HG03196 (cell line): ENCODE measurements around the gene ZSCAN12.
A peak's percentile ranks its signal among the peaks of the same experiment; 100 is the strongest.

Source experiments
- ATAC-seq: cut with Tn5 transposase; IDR thresholded peaks from one replicate; pipeline ENCODE4 v1.9.1; 2021; ENCODE audit not compliant: unreplicated experiment

The ZSCAN12 gene

DNA sequence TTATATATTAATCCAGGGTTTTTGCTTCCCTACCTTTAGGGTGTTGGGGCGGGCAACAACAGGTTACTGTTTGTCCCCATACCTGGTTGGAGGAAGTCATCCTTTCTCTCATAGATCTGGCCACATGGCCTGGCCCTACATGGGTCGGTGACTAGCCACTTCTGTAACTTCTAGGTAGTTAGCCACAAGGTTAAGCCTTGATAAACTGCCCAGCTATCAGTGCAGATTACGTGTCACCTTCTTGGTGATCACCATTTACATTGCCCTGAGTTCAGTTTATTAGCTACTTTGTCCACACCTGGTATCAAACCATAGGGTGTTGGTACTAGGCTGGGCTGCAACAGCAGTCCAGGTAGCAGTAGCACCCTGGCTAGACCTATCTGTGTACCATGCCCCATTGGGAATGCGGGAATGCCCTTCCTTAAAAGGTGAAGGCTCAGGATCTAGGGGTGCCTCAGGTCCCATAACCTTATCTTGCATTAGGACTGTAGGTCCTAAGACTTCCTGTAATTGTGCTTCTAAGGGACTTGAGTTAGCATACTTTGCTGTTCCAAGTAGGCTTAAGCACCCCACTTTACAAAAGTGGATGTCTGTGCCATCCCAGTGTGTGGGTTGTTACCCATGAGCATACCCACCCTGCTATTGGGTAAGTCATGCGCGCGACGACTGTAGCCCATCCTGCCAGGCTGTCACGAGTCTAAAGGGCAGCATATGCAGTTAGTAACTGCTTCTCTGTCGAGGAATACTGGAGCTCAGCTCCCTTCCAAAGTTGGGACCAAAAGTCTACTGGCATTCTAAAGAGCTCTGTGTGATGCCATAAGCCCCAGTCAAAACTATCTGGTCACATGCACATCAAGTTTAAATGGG lies 44.6 kb downstream of the ZSCAN12 start:
- no peak for ATAC-seq

DNA sequence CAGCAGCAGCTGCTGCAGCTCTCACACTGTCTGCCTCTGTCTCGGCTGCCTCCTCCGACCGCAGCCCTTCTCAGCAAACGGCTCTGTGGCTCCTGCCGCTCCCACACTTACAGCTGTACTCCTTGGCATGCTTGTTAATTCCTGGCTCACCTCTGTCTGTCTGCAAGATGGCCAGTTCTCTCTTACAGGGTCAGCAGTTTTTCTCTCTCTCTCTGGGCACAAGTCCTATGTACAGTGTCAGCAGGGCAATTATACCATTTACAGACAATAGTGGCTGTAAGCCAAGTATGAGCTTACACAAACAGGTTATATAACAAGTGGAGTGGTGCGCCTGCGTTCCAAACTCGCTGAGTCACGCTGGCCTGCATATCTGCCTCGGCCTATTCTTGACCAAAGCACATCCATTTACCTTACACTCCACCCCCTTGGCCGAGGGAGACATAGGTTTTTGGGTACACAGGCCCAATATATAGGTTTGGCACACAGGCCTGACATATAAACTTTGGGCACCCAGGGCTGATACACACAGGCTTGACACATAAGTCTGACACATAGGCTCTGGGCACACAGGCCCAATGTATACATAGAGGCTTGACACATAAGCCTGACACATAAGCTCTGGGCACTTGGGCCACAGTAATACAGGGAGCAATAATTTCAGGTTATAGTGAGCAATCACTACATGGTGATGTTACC lies 45.4 kb downstream of the ZSCAN12 start:
- ATAC-seq = no peak

DNA sequence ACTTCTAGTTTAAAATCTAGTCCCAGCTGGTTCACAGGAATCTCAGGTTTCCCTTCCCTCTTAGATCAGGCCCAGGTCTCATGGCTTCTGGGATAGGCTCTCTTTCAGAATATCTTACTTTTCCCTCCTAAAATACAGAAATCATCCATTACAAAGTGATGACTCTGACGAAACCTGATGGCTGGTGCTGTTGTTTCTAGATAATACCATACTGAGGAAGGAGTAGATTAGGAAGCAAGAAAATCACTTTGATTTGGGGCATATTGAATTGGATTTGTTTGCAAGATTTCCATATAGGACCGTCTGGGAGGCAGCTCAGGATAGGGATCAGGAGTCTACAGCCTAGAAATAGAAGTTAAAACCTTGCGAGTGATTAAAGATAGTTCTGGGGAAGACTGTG lies 46.2 kb downstream of the ZSCAN12 start:
- no peak for ATAC-seq

DNA sequence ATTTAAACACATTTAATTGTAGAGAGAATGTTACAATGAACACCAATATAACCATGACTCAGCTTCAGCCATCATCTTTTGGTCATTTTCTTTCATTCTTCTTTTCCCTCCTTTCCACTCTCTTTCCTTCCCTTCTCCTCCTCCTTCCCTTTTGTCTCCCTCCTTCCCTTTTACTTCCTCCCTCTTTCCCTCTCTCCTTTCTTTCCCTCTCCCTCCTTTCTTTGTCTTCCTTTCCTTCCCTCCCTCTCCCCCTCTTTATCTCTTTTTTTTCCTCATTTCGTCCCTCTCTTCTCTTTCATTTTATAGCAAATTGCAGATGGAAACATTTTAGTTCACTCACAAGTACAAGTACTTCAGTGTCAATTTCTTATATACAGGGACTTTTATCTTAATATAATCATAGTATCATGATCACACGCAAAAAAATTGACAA lies 48.0 kb downstream of the ZSCAN12 start:
- ATAC-seq = no peak

DNA sequence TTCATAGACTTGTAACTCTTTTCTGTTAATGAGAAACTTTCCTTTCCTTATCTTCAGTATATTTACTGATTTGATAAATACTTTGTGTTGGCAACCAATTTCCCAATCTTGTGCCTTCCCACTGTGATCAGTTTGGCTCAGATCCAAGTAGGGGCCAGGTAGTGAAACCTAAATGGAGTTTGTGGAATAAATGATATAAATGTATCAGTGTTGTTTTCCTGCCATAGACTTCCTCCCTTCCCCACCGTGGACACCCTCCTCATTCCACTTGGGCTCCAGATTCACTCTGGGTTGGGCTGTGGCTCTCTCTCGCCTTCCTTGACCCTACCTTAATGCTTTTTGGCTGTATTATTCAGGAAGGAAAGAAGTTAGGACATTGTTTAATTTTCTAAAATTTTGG lies 48.5 kb downstream of the ZSCAN12 start:
- ATAC-seq = no peak

DNA sequence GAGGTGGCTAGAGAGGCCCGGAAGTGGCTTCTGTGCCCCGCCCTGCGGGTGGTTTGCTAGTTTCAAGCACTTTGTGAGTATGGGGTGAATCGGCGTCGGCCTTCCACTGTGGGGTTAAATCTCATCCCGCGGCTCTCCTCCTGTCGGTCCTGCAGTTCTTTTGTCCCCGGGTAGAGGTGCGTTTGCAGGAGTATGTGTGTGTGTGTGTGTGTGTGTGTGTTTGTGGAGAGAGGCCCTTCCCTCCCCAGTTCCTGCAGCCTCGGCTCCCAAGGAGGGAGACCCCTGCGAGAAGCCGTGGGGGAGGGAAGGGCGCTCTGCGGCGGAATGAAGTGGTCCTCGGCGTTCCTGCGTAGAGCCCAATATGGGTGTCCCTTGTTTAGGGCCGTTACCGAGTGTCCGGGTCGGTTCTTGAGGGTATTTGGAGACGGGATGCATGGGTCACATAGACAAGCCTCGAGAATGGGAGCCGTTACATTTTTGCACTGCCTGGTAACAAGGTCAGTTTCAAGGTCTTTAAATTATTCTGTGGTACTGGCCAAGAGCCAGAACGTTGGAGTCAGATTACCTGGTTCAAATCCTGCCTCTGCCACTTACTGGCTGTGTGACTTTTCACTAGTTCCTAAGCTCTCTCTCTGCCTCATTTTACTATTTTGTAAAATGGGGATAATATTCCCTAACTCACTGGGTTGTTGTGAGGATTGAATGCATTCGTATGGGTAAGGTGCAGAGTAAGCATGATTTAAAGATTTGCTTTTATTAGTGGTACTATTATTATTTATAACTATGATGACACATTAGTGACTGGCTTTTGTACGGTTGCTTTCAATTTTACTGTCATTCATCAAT lies 49.4 kb downstream of the ZSCAN12 start, which contains the start of gene ZKSCAN3:
TSS of gene ZKSCAN3 (plus strand) at position 56 of the 846 bp plus-strand sequence. CDS start 9,640 bp downstream, outside the sequence.
- peak; percentile 93 for ATAC-seq

DNA sequence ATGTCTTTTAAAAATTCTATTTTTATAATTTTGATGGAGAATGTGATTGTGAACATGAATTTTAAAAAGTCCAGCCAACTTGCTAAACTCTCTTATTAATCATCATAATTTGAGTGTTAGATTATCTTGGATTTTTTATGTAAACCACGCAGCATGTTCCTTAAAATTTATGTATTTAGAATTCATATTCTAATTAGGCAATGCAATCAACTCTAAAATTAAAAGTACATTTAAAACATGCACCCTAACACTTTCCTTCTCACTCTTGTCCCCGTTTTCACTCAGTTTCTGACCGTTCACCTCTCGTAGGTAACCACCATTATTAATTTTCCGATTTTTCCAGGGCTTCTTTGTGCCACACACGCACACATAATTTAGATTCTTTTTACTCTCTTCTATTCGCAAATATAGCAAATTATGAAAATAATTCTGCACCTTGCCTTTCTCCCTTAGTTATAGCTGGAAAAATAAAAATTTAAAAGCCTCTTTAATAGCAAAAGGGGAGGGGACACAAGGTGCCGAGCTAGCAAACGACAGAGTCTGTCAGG lies 50.1 kb downstream of the ZSCAN12 start:
- no peak for ATAC-seq

DNA sequence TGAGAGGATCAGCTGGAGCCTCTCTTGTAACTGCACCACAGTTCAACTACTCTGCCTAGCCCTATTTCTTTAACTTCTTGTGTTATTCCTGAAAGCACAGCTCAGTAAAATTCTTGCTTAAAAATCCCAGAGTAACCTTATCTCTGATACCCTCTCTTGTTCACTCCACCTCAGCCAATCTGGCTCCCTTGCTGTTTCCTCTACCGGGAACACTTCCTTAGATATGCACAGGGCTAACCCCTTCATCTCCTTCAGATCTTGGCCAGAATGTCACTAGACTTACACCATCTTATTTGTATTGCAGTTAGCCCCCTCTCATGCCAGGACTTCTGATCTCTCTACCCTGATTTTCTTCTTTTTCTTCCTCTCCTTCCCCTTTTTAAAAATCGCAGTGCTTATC lies 52.4 kb downstream of the ZSCAN12 start:
- no peak for ATAC-seq

DNA sequence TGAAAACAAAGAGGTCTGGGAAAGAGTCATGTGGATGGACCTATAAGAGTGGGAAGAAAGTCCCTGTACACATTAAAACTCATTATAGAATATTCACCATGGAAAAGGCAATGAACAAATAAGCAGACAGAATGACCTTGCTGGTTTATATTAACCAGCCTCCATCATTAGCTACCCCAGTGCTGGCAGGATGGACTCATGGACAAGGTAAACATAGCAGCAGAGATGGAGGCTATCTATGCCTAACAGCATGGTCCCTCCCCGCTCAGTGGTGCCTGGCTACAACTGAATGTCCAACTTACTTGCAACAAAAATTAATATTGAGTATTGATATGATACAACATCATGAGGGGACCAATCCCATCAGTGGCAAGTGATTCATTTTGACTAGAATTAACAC lies 54.3 kb downstream of the ZSCAN12 start:
- ATAC-seq = no peak

DNA sequence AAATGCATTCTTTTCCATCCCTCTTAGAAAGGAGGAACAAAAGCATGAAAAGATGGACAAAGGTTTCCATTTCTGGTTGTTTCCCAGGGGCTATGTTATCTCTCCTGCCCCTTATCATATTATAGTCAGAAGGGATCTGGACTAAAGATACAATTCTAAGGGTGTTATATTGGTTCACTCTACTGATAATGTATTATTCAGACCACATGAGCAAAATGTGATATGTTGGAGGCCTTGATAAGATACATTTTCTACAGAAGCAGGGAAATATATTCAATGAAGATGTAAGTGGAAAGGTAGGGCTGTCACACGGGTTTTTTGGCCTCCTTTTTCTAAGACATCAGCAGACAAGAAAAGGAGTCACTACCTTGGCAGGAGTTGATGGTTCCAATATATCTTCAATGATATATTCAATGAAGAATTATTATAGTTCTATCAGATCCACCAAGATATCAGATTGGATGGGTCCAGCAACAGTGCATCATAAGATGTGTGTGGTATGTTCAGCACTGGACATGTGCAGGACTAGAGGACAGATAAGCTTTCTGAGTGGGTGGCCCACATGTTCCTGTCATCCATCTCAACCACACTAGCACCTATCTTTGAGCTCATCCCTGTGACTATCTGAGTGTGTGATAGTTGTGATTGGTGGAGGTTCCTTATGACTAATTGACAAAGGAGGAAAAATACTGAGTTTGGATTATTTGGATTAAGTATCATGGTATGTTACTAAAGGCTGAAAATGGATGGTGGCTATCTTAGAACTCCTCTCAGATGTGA lies 55.5 kb downstream of the ZSCAN12 start:
- ATAC-seq = no peak

DNA sequence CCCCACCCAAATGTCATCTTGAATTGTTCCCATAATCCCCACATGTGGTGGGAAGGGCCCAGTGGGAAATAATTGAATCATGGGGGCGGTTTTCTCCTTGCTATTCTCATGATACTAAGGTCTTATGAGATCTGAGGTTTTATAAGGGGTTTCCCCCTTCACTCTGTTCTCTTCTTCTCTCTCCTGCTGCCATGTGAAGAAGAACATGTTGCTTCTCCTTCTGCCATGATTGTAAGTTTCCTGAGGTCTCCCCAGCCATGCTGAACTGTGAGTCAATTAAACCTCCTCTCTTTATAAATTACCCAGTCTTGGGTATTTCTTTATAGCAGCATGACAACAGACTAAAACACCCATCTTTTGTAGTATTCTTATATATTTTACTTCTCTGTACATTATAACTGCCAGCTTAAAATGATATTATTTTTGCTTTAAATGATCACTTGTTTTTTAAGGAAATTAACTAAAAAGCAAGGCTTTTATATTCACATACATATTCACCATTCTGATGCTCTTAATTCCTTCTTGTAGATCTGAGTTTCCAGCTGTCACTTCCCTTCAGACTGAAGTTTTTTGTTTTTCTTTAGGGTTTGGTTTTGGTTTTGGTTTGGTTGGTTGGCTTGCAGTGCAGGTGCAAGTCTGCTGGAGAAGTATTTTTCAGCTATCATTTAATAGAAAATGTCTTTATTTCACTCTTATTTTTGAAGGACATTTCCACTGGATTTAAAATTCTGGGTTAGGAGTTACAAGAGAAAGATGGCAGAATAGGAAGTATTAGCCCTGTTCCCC lies 59.0 kb downstream of the ZSCAN12 start:
- ATAC-seq = no peak

DNA sequence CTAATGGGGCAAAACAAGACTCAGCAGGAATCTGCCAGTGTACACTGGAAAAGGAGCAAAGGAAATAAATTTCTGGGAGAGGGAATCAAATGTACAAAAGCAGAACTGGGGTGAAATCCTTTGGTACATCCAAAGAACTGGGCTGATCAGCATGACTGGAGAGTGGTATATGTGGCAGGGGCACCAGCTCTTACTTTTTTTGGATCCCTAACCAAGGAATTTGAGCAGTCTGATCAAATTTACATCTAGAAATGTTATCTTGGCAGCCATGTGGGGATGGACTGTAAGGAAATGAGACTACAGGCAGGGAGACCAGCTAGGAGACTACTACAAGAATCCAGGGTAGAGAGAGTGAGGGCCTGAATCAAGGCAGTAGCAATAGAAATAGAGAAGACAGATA lies 62.4 kb downstream of the ZSCAN12 start:
- no peak for ATAC-seq

DNA sequence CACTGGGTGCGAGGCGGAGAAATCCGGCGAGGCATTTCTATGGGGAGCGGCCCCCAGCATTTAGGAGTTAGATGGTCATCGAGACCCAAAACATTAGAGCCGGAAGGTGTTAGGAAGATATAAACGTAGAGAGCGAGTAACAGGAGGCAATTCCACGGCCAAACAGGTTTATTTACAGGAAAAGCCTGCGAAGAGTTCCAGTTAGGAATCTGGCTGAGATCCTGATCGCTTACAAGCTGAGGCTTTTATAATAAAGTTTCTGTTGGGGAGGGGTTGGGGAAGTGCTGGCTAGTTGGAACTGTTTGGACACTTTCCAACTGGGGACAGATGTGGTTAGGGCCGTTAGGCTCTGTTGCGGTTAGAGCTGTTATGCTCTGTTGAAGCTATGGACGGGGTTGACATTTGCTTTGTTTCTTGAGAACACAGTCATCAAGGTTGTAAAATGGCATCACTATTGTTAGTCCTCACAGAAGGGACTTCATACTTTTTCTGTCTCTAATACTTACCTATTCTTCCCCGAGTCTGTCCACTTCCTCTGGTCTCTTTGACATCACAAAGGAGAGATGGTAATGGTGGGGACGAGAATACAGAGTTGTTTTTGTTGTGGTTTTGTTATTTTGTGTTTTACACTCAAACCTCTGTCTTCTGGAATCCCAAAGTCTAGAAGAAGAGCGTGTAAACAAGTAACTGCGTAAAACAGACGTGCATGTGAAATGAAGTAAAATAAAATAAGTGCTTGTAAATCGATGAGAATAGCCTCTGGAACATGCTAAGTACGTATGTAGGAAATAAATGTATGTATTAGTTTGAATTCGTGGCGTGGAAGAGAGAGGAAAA lies 63.0 kb downstream of the ZSCAN12 start:
- ATAC-seq = no peak

DNA sequence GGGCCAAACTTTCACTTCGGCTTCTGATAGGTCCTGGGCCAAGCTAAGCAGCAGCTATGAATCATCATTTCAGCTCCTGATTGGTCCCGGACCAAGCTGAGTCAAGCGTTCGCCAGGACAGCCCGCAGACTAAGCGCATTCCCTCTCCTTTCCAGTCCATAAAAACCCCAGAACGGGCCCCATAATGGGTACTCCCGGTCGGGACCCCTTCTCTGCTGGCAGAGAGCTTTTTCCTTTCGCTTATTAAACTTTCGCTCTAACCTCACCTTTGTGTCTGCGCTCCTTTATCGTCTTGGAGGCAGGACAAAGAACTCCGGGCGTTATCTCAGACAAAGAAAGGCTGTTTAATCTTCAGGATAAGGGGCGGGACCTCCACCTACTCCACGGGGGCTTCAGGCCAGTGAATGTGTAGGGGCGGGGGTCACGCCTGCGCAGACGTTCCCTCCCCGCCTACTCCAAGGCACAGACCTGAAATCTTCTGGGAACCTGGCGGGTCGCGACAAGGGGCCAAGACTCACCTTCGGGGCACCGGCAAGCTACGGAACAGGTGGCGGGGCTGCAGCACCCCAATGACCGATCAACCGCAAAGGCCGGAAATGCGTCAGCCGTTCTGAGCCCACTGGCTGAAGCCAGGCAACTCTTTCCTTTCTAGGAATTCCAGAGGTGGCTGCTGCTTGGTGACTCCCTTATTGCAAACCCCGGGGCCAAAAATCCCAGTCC lies 63.8 kb downstream of the ZSCAN12 start, which contains the start of gene ZSCAN31:
TSS of gene ZSCAN31 (minus strand) at position 585 of the 720 bp plus-strand sequence. CDS start 6,465 bp downstream, outside the sequence.
- peak; percentile 82 for ATAC-seq

DNA sequence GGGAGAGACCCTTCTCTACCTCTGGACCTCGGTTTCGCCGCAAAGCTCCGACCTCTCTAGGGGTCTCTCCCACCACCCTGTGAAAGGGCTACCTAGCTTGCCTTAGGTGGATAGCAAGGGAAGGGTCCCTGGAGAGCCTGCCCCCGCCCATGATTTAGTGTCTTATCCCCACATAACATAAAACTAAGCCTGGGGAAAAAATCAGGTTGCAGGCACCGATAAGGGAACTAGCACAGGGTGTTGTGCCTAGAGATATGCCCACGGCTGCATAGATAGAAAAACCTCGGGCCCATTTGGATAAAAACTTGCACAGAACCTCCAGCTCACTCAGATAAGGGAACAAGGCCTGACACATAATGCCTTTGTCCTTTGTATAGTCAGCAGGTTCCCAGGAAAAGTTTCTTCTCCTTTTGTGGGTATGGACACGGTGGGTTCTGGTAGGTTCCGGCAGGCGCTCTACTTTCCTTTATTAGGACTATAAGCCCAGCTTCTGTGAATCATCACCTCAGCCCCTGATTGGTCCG lies 64.4 kb downstream of the ZSCAN12 start:
- no peak for ATAC-seq

DNA sequence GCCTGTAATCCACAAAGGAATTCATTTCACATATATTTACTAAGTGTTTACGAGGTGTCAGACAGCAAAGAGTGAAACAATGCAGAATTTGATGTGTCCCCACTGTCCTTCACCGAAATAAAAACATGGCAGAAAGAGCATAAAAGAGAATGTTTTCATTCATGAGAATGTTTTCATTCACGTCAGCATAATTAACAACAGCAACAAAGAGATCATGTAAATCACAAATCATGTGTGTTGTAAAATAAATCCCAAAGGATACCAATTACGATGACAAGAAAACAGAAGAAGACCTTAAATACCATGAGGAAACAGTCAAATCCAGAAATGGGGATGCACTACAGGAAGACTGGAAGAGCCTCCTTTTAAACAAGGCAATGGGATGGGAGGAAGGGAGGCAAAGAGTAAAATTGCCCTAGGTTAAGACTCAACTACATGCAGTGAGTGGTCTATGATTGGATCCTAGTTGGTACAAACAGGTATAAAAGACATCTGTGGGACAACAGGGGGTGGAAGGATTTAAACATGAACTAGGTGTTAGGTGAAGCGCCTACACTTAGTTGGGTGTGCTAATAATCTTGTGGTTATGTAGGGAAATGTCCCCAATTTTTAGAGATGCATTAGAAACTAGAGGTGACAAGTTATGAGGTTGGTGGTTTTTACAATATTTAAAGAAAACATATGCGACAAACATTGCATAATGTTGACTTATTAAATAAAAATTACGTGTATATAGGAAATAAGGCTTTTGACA lies 65.1 kb downstream of the ZSCAN12 start:
- no peak for ATAC-seq

DNA sequence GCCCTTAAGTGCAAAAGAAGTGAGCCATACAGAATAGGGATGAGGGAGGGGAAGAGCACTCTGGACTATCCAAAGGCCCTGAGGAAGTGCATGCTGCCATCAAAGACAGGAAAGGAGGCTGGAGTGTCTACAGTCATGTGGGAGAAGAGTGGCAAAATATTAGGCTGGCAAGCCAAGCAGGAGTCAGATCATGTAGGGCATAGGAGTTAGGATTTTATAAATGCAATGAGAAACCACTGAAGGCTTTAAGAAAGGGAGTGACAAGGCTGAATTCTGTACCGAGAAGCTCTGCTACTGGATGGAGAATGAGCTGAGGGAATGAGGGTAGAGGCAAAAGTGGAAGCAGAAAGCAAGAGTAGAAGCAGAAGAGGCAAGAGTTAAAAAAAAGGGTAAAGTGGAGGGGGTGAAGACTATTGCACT lies 65.9 kb downstream of the ZSCAN12 start:
- no peak for ATAC-seq
